Endothelial cell of umbilical vein (primary cell): ENCODE data around the gene LPAR5. TPM values are rescaled to one million over a fixed set of nuclear protein-coding genes. Genes with fewer than 3 reads are reported as not detected.

Experiments used
- BruUV-seq: library from RNA; stranded (reverse); fragments of 400-500 nt; replicated peaks from 2 replicates; lab custom pipeline; 2021; lab: Mats Ljungman, UMichigan
- CTCF ChIA-PET: fragments of 300-600, 350-600 bp; sonication (Branson Sonifier 250); formaldehyde crosslinking; loops from one replicate; lab custom pipeline; 2021; ENCODE audit warnings: antibody characterized with exemption, inconsistent platforms; lab: Charles Lee
- POLR2A ChIA-PET: fragments of 300-600, 350-600 bp; sonication (Branson Sonifier 250); formaldehyde crosslinking; loops from one replicate; lab custom pipeline; 2021; ENCODE audit warnings: antibody characterized with exemption, inconsistent platforms; lab: Charles Lee
- DNase-seq: peaks from one replicate; pipeline ENCODE4 v3.0.0-alpha.2; 2011; ENCODE audit warnings: low read depth, low spot score
- FAIRE-seq: peaks from 2 replicates; lab custom pipeline; 2011; peaks lifted over from hg19 to GRCh38; lab: Jason Lieb, UNC
- H2AFZ ChIP-seq: 2 replicates; pipeline ENCODE4 v1.6.0; 2012; ENCODE audit warnings: low read depth, low read length, control low read depth, inconsistent platforms
- H3K27ac ChIP-seq: 2 replicates; pipeline ENCODE4 v1.5.1; 2011; ENCODE audit warnings: low read depth, mild to moderate bottlenecking, control low read depth, low read length, moderate library complexity; ENCODE audit not compliant: insufficient read depth
- H3K27me3 ChIP-seq, 2 experiments: 2 replicates each; pipeline versions ENCODE4 v1.6.0 to v1.6.1; 2011; ENCODE audit warnings: low read length in 2 of 2, mixed read lengths in 1 of 2; ENCODE audit not compliant: control insufficient read depth in 2 of 2, insufficient read depth in 2 of 2
- H3K36me3 ChIP-seq, 2 experiments: 2 replicates in 1 of 2; 3 replicates in 1 of 2; pipeline ENCODE4 v1.5.1; 2011; ENCODE audit warnings: low read length in 2 of 2, mild to moderate bottlenecking in 1 of 2, moderate library complexity in 1 of 2; ENCODE audit not compliant: control insufficient read depth in 2 of 2, insufficient read depth in 2 of 2; ENCODE audit errors: extremely low read depth in 1 of 2
- H3K4me1 ChIP-seq: 3 replicates; pipeline ENCODE4 v1.5.1; 2011; ENCODE audit warnings: mild to moderate bottlenecking, low read length; ENCODE audit not compliant: control insufficient read depth, insufficient read depth; ENCODE audit errors: extremely low read depth
- H3K4me2 ChIP-seq: 2 replicates; pipeline ENCODE4 v1.6.1; 2011; ENCODE audit warnings: low read length, control low read depth, mixed read lengths; ENCODE audit not compliant: insufficient read depth
- H3K4me3 ChIP-seq, 3 experiments: fragments of 200-600 bp in 1 of 3; sonication (generic), shearing (Covaris generic) in 1 of 3; replicated peaks in 1 of 3; 2 replicates each; pipeline ENCODE4 v1.5.1; 2011 to 2016; ENCODE audit warnings: control low read depth in 3 of 3, low read length in 3 of 3, mild to moderate bottlenecking in 2 of 3, inconsistent platforms in 1 of 3, low read depth in 1 of 3, moderate library complexity in 1 of 3; ENCODE audit not compliant: insufficient read depth in 1 of 3
- H3K79me2 ChIP-seq: 2 replicates; pipeline ENCODE4 v1.6.0; 2012; ENCODE audit warnings: low read length, inconsistent platforms; ENCODE audit not compliant: control insufficient read depth, insufficient read depth
- H3K9ac ChIP-seq: replicated peaks from 2 replicates; pipeline ENCODE3; 2011; ENCODE audit warnings: low read length, control low read depth; ENCODE audit not compliant: insufficient read depth; ENCODE audit errors: extremely low read depth
- H3K9me1 ChIP-seq: replicated peaks from 3 replicates; pipeline ENCODE4 v1.6.0; 2011; ENCODE audit warnings: mild to moderate bottlenecking, low read length; ENCODE audit not compliant: control insufficient read depth, insufficient read depth; ENCODE audit errors: extremely low read depth
- H3K9me3 ChIP-seq: replicated peaks from 2 replicates; pipeline ENCODE4 v1.5.1; 2012; ENCODE audit warnings: low read length, inconsistent platforms; ENCODE audit not compliant: control insufficient read depth, insufficient read depth
- H4K20me1 ChIP-seq: replicated peaks from 2 replicates; pipeline ENCODE3; 2011; ENCODE audit warnings: mild to moderate bottlenecking, low read length; ENCODE audit not compliant: control insufficient read depth, insufficient read depth; ENCODE audit errors: extremely low read depth
- EZH2 ChIP-seq: IDR thresholded peaks from 2 replicates; pipeline ENCODE4 v1.6.1; 2012; ENCODE audit warnings: borderline replicate concordance, low read depth, mild to moderate bottlenecking, moderate library complexity, low read length, inconsistent platforms; ENCODE audit not compliant: severe bottlenecking
- FOS ChIP-seq: IDR thresholded peaks from 2 replicates; pipeline ENCODE4 v1.6.1; 2011; ENCODE audit warnings: mild to moderate bottlenecking, low read length, moderate library complexity, borderline replicate concordance; ENCODE audit not compliant: insufficient read depth
- GATA2 ChIP-seq: IDR thresholded peaks from 2 replicates; pipeline ENCODE4 v1.7.0; 2011; ENCODE audit warnings: low read depth, mild to moderate bottlenecking, moderate library complexity, mixed read lengths, low read length; ENCODE audit not compliant: insufficient read length, insufficient read depth
- JUN ChIP-seq: IDR thresholded peaks from 2 replicates; pipeline ENCODE4 v1.6.1; 2011; ENCODE audit warnings: borderline replicate concordance, low read depth; ENCODE audit not compliant: insufficient read length, insufficient read depth
- MAX ChIP-seq: IDR thresholded peaks from 2 replicates; pipeline ENCODE4 v1.6.1; 2011; ENCODE audit not compliant: insufficient read depth, insufficient read length
- MYC ChIP-seq: IDR thresholded peaks from one replicate; pipeline ENCODE4 v1.6.1; 2011; ENCODE audit warnings: mild to moderate bottlenecking, low read depth, low read length
- POLR2A ChIP-seq: IDR thresholded peaks from 2 replicates; pipeline ENCODE4 v1.6.1; 2012; ENCODE audit warnings: low read depth, mild to moderate bottlenecking, control low read depth, low read length
- POLR2AphosphoS5 ChIP-seq: IDR thresholded peaks from 2 replicates; pipeline ENCODE4 v1.6.1; 2012; ENCODE audit warnings: low read depth, mild to moderate bottlenecking, control low read depth, low read length, moderate library complexity; ENCODE audit not compliant: insufficient read depth
- dilution Hi-C: fragments of 300-500 bp; cut with MboI; formaldehyde crosslinking; loops from one replicate; pipeline ENCODE4 v1.15.0; 2019; ENCODE audit warnings: low sequenced_read_pairs; ENCODE audit not compliant: extremely low pct_ligation_motif_present
- intact Hi-C: fragments of 100-400 bp; cut with micrococcal nuclease; formaldehyde crosslinking; loops from one replicate; pipeline ENCODE4 v1.10.0; 2022
- polyA plus RNA-seq, 4 experiments: library from polyadenylated mRNA; depleted of rRNA in 3 of 4; stranded (reverse) in 3 of 4; unstranded in 1 of 4; fragments of >200 nt; gene quantifications; 2 replicates each; pipeline versions ENCODE4 v1.2.1 to v1.2.3, GENCODE V29; 2011 to 2012; ENCODE audit warnings: missing spikeins in 1 of 4
- total RNA-seq: library from RNA; stranded (reverse); gene quantifications from 2 replicates; pipeline ENCODE4 v1.2.3, GENCODE V29; 2021
- TF ChIP-seq, protein P1 (sequence below), 2 donors: IDR thresholded peaks; 1 replicate in 1 of 2; 2 replicates in 1 of 2; pipeline ENCODE4 v1.5.1; 2011; ENCODE audit warnings: low read length in 2 of 2, mild to moderate bottlenecking in 2 of 2, moderate library complexity in 2 of 2, control low read depth in 1 of 2, inconsistent platforms in 1 of 2, low read depth in 1 of 2; ENCODE audit not compliant: insufficient read depth in 1 of 2; ENCODE audit errors: extremely low read depth in 1 of 2

LPAR5 gene
- total and polyA plus RNA-seq, 2 donors (not counting 3 experiments of a cell fraction or from before 2014, with no cell fraction given): 0.23 TPM; not detected in 1

DNA sequence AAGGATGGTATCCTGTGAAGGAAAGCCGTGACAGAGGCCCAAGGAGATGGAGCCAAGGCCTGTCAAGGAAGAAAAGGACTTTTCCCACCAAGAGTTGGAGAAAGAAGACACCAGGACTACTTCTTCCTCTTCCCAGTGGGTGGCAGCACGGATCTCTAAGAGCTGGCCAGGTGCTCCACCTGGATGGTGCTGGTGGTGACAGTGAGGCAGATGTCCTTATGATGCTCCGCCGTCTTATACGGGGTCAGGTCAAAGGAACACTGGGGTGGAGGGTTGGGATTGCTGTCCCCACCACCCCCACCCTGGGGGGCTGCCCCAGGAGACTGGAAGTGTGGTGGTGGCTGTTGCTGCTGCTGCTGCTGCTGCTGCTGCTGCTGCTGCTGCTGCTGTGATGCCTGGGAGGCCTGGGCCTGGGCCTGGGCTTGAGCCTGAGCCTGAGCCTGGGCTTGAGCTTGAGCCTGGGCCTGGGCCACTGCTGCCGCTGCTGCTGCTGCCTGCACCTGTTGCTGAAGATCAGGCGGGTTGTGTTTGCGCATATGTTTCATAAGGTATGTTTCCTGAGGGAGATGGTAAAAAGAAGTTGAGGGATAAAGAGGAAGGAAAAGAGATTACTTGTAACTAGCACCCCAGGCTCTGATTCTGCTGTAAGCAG, 31.9 kb upstream of the LPAR5 start:
- Histone ChIP-seq H3K79me2 (no peaks in the 10 kb centered on the region), H3K36me3 (peaks cover 26 to 47% of the 10 kb centered on the region in 2 experiments), H3K27me3 (no peaks in the 10 kb centered on the region), H4K20me1 (no peaks in the 10 kb centered on the region), H2AFZ (no peak overlapping the region), H3K27ac (no peak overlapping the region), H3K4me1 (no peaks in the 10 kb centered on the region), H3K4me3 (no peak overlapping the region), H3K9me3 (no peaks in the 10 kb centered on the region), H3K9me1 (no peaks in the 10 kb centered on the region), H3K4me2 (no peak overlapping the region), H3K9ac (no peak overlapping the region)
- BruUV-seq: no TSS peak
- ChIA-PET POLR2A (interaction anchor here (0.6 kb wide), 1 partner anchor 22 kb away, joined by 3 read pairs; the partner anchor contains the start of gene ZNF384), CTCF (interaction anchor here (0.7 to 2.1 kb wide), 2 partner anchors 17 to 20 kb away, joined by 3 to 7 read pairs; no protein-coding TSS in a partner anchor)
- FAIRE-seq (no peak), DNase-seq (no peak)
- TF ChIP-seq, protein P1, sequence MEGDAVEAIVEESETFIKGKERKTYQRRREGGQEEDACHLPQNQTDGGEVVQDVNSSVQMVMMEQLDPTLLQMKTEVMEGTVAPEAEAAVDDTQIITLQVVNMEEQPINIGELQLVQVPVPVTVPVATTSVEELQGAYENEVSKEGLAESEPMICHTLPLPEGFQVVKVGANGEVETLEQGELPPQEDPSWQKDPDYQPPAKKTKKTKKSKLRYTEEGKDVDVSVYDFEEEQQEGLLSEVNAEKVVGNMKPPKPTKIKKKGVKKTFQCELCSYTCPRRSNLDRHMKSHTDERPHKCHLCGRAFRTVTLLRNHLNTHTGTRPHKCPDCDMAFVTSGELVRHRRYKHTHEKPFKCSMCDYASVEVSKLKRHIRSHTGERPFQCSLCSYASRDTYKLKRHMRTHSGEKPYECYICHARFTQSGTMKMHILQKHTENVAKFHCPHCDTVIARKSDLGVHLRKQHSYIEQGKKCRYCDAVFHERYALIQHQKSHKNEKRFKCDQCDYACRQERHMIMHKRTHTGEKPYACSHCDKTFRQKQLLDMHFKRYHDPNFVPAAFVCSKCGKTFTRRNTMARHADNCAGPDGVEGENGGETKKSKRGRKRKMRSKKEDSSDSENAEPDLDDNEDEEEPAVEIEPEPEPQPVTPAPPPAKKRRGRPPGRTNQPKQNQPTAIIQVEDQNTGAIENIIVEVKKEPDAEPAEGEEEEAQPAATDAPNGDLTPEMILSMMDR (IDR thresholded peaks at IDR 0.05; ENCODE audit: extremely low read depth in 1 of 2, insufficient read depth in 1 of 2, low read depth in 1 of 2, low read length in 2 of 2): no peak
- TF ChIP-seq EZH2: no peak
- TF ChIP-seq MYC: no peak
- TF ChIP-seq POLR2A: no peak
- no peak for TF ChIP-seq JUN
- TF ChIP-seq FOS: no peak
- TF ChIP-seq MAX: no peak
- TF ChIP-seq POLR2AphosphoS5: no peak
- no peak for TF ChIP-seq GATA2
- dilution Hi-C loops (no loop called here), intact Hi-C loops (no loop called here)
